Right lobe of liver (tissue), 4 donors: Measurements from ENCODE around the gene TMED1.

ENCODE experiments used
- POLR2A ChIP-seq: fragments of 450-650 bp; IDR thresholded peaks from one replicate; pipeline ENCODE4 v1.6.1; 2017; ENCODE audit warnings: antibody characterized with exemption, mild to moderate bottlenecking
- TF ChIP-seq, protein P1 (sequence below), 4 donors: fragments of 200-600 bp in 3 of 4; fragments of 450-650 bp in 1 of 4; IDR thresholded peaks; one replicate each; pipeline versions ENCODE4 v1.5.1 to v1.8.0; 2016 to 2022; ENCODE audit warnings: antibody characterized with exemption in 4 of 4, mild to moderate bottlenecking in 2 of 4
- donor health status: DM: no; HTN: no; CAD: no.
- donor health status: DM: no; HTN: no; CAD: no.
- donor health status: DM: no; HTN: yes; CAD: no.

DNA sequence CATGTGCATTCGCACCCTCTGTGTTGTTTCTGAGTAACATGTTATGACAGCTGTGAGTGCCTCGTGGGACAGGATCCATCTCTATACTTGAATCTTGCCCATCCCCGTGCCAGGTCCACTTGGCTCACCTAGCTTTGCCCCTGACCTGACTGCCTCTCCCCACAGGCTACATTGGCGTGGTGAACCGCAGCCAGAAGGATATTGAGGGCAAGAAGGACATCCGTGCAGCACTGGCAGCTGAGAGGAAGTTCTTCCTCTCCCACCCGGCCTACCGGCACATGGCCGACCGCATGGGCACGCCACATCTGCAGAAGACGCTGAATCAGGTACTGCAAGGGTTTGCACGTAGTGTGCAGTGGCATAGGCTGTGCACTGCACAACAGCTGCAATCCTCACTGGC, 53.2 kb downstream of the TMED1 start:
- TF ChIP-seq, protein P1, sequence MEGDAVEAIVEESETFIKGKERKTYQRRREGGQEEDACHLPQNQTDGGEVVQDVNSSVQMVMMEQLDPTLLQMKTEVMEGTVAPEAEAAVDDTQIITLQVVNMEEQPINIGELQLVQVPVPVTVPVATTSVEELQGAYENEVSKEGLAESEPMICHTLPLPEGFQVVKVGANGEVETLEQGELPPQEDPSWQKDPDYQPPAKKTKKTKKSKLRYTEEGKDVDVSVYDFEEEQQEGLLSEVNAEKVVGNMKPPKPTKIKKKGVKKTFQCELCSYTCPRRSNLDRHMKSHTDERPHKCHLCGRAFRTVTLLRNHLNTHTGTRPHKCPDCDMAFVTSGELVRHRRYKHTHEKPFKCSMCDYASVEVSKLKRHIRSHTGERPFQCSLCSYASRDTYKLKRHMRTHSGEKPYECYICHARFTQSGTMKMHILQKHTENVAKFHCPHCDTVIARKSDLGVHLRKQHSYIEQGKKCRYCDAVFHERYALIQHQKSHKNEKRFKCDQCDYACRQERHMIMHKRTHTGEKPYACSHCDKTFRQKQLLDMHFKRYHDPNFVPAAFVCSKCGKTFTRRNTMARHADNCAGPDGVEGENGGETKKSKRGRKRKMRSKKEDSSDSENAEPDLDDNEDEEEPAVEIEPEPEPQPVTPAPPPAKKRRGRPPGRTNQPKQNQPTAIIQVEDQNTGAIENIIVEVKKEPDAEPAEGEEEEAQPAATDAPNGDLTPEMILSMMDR (IDR thresholded peaks at IDR 0.05), result no peak
- TF ChIP-seq POLR2A, result no peak
